Loucy (cell line): ENCODE results near the gene CDH4.

Experiments
- H2AFZ ChIP-seq: fragments of 200-600 bp; sonication (generic); 2 replicates; pipeline ENCODE4 v1.6.0; 2016; ENCODE audit warnings: antibody characterized with exemption, mild to moderate bottlenecking, low read length, moderate library complexity
- H3F3A ChIP-seq: fragments of 200-600 bp; 2 replicates; pipeline ENCODE4 v1.6.0; 2016; ENCODE audit warnings: antibody characterized with exemption, low read depth, mild to moderate bottlenecking
- H3K27me3 ChIP-seq: fragments of 200-600 bp; sonication (generic); 2 replicates; pipeline ENCODE4 v1.6.1; 2014; ENCODE audit warnings: low read length, mild to moderate bottlenecking; ENCODE audit not compliant: insufficient read depth, poor library complexity, severe bottlenecking
- H3K36me3 ChIP-seq: fragments of 200-600 bp; sonication (generic); 2 replicates; pipeline ENCODE4 v1.6.1; 2016; ENCODE audit warnings: low read length; ENCODE audit not compliant: insufficient read depth
- H3K4me1 ChIP-seq: fragments of 200-600 bp; sonication (generic); 2 replicates; pipeline ENCODE4 v1.5.1; 2014; ENCODE audit warnings: low read length, mild to moderate bottlenecking; ENCODE audit not compliant: insufficient read depth, poor library complexity, severe bottlenecking
- H3K4me2 ChIP-seq: fragments of 200-600 bp; sonication (generic); 2 replicates; pipeline ENCODE4 v1.6.0; 2014; ENCODE audit warnings: antibody characterized with exemption, low read length, low read depth, mild to moderate bottlenecking; ENCODE audit not compliant: poor library complexity, severe bottlenecking
- H3K4me3 ChIP-seq: fragments of 200-600 bp; sonication (generic); 2 replicates; pipeline ENCODE4 v1.5.1; 2014; ENCODE audit warnings: low read length, mild to moderate bottlenecking, mixed read lengths; ENCODE audit not compliant: poor library complexity, severe bottlenecking
- H3K79me2 ChIP-seq: fragments of 200-600 bp; sonication (generic); 2 replicates; pipeline ENCODE4 v1.6.1; 2014; ENCODE audit warnings: low read length; ENCODE audit not compliant: insufficient read depth
- H3K9ac ChIP-seq: fragments of 200-600 bp; sonication (generic); 2 replicates; pipeline ENCODE4 v1.6.0; 2014; ENCODE audit warnings: mild to moderate bottlenecking, low read depth, low read length, moderate library complexity; ENCODE audit not compliant: poor library complexity, severe bottlenecking
- H3K9me2 ChIP-seq: fragments of 200-600 bp; sonication (generic); replicated peaks from 2 replicates; pipeline ENCODE4 v1.6.1; 2016; ENCODE audit warnings: low read depth, low read length, mixed read lengths
- H3K9me3 ChIP-seq: fragments of 200-600 bp; sonication (generic); 2 replicates; pipeline ENCODE4 v1.6.1; 2014; ENCODE audit warnings: mild to moderate bottlenecking, antibody characterized with exemption, low read length, low read depth; ENCODE audit not compliant: insufficient read depth
- H4K20me1 ChIP-seq: fragments of 200-600 bp; sonication (generic); 2 replicates; pipeline ENCODE4 v1.6.0; 2014; ENCODE audit warnings: antibody characterized with exemption, low read length, mild to moderate bottlenecking; ENCODE audit not compliant: insufficient read depth, poor library complexity, severe bottlenecking
- EZH2phosphoT487 ChIP-seq: fragments of 200-600 bp; IDR thresholded peaks from 2 replicates; pipeline ENCODE4 v1.6.1; 2018; ENCODE audit warnings: antibody characterized with exemption, mild to moderate bottlenecking, moderate library complexity, borderline replicate concordance
- TF ChIP-seq, protein P1 (sequence below): fragments of 200-600 bp; sonication (generic); conservative IDR thresholded peaks from 2 replicates; pipeline ENCODE4 v1.5.1; 2014; ENCODE audit warnings: mild to moderate bottlenecking, antibody characterized with exemption, low read length

Gene CDH4

DNA sequence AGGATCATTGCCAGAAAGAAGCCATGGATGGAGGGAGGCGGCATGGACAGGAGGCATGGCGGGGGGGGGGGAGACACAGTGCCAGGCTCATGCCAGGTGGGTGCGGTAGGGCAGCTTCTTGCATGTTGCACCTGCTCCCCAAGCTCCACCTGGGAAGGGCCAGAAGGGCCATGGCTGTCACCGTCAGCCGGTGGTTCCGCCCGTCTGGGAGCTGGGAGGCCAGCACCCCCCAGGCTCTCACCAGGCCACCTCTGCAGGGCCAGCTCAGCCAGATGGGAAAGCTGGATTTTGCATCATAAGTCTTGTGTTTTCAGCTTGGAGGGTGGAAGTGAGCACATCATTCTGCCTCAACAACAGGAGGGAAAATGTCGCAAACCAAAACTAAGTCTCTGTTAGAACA is 409.0 kb downstream of the CDH4 start:
- Histone ChIP-seq H2AFZ (no peak overlapping the region), H4K20me1 (peaks cover 4% of the 10 kb centered on the region), H3K9me2 (no peaks in the 10 kb centered on the region), H3K4me2 (no peak overlapping the region), H3F3A (no peaks in the 10 kb centered on the region), H3K4me1 (no peaks in the 10 kb centered on the region), H3K4me3 (no peak overlapping the region), H3K9ac (no peak overlapping the region), H3K79me2 (no peaks in the 10 kb centered on the region), H3K27me3 (no peaks in the 10 kb centered on the region), H3K9me3 (no peaks in the 10 kb centered on the region), H3K36me3 (no peaks in the 10 kb centered on the region; the same call in 1 of the 2 replicates)
- no peak for TF ChIP-seq EZH2phosphoT487
- TF ChIP-seq, protein P1, sequence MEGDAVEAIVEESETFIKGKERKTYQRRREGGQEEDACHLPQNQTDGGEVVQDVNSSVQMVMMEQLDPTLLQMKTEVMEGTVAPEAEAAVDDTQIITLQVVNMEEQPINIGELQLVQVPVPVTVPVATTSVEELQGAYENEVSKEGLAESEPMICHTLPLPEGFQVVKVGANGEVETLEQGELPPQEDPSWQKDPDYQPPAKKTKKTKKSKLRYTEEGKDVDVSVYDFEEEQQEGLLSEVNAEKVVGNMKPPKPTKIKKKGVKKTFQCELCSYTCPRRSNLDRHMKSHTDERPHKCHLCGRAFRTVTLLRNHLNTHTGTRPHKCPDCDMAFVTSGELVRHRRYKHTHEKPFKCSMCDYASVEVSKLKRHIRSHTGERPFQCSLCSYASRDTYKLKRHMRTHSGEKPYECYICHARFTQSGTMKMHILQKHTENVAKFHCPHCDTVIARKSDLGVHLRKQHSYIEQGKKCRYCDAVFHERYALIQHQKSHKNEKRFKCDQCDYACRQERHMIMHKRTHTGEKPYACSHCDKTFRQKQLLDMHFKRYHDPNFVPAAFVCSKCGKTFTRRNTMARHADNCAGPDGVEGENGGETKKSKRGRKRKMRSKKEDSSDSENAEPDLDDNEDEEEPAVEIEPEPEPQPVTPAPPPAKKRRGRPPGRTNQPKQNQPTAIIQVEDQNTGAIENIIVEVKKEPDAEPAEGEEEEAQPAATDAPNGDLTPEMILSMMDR = no peak

DNA sequence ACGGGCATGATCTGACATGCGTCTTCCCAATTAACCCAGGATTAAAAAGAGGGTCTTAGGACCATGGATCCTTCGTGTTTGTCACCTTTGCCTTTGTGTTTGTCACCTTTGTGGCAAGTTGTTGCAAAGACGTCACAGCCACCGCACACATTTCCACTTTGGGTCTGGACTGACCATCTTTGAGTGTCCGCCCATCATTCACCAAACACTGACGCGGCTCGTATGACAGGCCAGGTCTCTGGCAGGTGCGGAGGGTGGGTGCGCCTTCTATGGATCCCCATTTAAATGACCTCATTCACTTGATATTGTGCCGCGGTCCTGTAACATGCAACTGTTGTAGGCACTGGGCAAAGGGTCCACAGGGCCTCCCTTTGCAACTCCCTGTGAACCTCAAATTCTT is 409.5 kb downstream of the CDH4 start:
- Histone ChIP-seq H3K9me3 (no peaks in the 10 kb centered on the region), H3K9ac (no peak overlapping the region), H3K9me2 (no peaks in the 10 kb centered on the region), H3K27me3 (no peaks in the 10 kb centered on the region), H3K4me3 (no peak overlapping the region), H2AFZ (no peak overlapping the region), H3K79me2 (no peaks in the 10 kb centered on the region), H4K20me1 (peaks cover 4% of the 10 kb centered on the region), H3K4me1 (no peaks in the 10 kb centered on the region), H3K36me3 (no peaks in the 10 kb centered on the region; the same call in 1 of the 2 replicates), H3F3A (no peaks in the 10 kb centered on the region), H3K4me2 (no peak overlapping the region)
- TF ChIP-seq, protein P1 = no peak
- no peak for TF ChIP-seq EZH2phosphoT487

DNA sequence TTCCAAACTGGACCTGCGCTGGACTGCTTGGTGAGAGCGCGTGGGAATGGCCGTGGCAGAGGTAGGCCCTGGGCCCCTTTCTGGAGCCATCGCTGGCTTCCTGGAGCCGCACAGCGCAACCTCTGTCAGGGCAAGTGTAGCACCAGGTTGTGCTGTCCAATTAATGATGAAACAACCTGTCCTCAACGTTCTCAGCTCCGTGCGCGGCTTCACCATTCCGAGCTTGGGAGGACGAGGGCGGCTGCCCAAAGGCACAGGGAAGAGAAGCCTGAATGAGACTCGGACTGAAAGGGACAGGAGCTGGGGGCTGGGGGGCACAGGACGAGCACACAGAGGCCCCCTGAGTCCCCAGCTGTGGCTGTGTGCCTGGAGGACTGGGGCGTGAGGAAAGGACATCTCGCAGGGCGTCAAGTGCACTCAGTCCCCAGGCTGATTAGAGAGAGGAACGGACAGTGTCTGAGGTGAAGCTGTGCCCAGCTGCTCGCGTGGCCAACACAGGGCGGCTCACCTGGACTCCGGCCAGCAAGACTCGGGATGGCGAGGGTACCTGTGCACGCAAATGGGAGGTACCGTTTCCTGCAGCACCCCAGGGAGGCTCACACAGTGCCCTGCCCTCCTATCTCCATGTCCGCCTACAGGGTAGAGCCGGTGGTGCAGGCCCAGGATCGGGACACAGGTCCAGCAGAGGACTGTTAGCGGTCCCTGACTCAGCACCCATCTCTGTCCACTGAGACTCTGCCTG is 410.3 kb downstream of the CDH4 start:
- Histone ChIP-seq H2AFZ (no peak overlapping the region), H3K4me1 (no peaks in the 10 kb centered on the region), H3K9me3 (no peaks in the 10 kb centered on the region), H3K4me3 (no peak overlapping the region), H4K20me1 (peaks cover 4% of the 10 kb centered on the region), H3K9me2 (no peaks in the 10 kb centered on the region), H3K27me3 (no peaks in the 10 kb centered on the region), H3K79me2 (no peaks in the 10 kb centered on the region), H3K4me2 (no peak overlapping the region), H3K9ac (no peak overlapping the region), H3K36me3 (no peaks in the 10 kb centered on the region; the same call in 1 of the 2 replicates), H3F3A (no peaks in the 10 kb centered on the region)
- TF ChIP-seq EZH2phosphoT487 = no peak
- TF ChIP-seq, protein P1 = peak; percentile 33; the same call in 1 of the 2 replicates
